Vagina (tissue), 2 donors: ENCODE data around the gene JAM3. TPM values are rescaled to one million over a fixed set of nuclear protein-coding genes. Genes with fewer than 3 reads are reported as not detected.
"Not testable (repeated sequence)": the region's sequence is repeated elsewhere in the genome, so short reads cannot be mapped to it uniquely, and the experiment has no call there.

Experiments used
- DNase-seq, 2 donors: peaks; one replicate each; pipeline ENCODE4 v3.0.0-alpha.2; 2017; ENCODE audit errors: extremely low spot score in 2 of 2
- H3K27ac ChIP-seq: fragments of 200-600 bp; sonication (generic); one replicate; pipeline ENCODE4 v1.5.1; 2019
- H3K27me3 ChIP-seq: fragments of 200-600 bp; sonication (generic); one replicate; pipeline ENCODE4 v1.5.1; 2019
- H3K36me3 ChIP-seq, 2 donors: fragments of 200-600 bp; sonication (generic); one replicate each; pipeline ENCODE4 v1.5.1; 2017 to 2019
- H3K4me1 ChIP-seq: fragments of 200-600 bp; sonication (generic); one replicate; pipeline ENCODE4 v1.5.1; 2019
- H3K4me3 ChIP-seq, 2 donors: fragments of 200-600 bp; sonication (generic); 1 replicate in 1 of 2; 2 replicates in 1 of 2; pipeline ENCODE4 v1.5.1; 2016 to 2019
- H3K9me3 ChIP-seq: fragments of 200-600 bp; sonication (generic); one replicate; pipeline ENCODE4 v1.5.1; 2019
- CTCF ChIP-seq, 3 experiments: fragments of 450-650 bp in 2 of 3; fragments of 200-600 bp in 1 of 3; sonication (generic) in 1 of 3; IDR thresholded peaks; one replicate each; pipeline ENCODE4 v1.5.1; 2017 to 2019; ENCODE audit warnings: antibody characterized with exemption in 3 of 3, mild to moderate bottlenecking in 2 of 3, moderate library complexity in 2 of 3
- POLR2A ChIP-seq, 2 donors: fragments of 450-650 bp; IDR thresholded peaks; one replicate each; pipeline ENCODE4 v1.6.1; 2017; ENCODE audit warnings: antibody characterized with exemption in 2 of 2, mild to moderate bottlenecking in 2 of 2, moderate library complexity in 2 of 2
- POLR2AphosphoS5 ChIP-seq, 2 donors: sonication (generic); formaldehyde crosslinking; IDR thresholded peaks; one replicate each; pipeline ENCODE4 v1.9.0; 2017; ENCODE audit warnings: antibody characterized with exemption in 2 of 2, mild to moderate bottlenecking in 2 of 2, low read depth in 1 of 2; ENCODE audit not compliant: insufficient read depth in 1 of 2
- intact Hi-C: fragments of 100-400 bp; cut with DNase I; formaldehyde crosslinking; loops from one replicate; pipeline ENCODE4 v1.15.1; 2023
- total RNA-seq: library from RNA; depleted of rRNA; stranded (reverse); fragments of >200 nt; gene quantifications from one replicate; pipeline ENCODE4 v1.2.3, GENCODE V29; 2016

The JAM3 gene
- total RNA-seq, 1 donor from 2014 or later, result 31.7 TPM

- intact Hi-C loops, result no loop called here
- H3K27ac ChIP-seq, result no peak overlapping the region
- H3K4me3 ChIP-seq, result no peak overlapping the region
- H3K4me1 ChIP-seq, result no peaks in the 10 kb centered on the region
- DNase-seq, result no peak
- no peak for TF ChIP-seq POLR2AphosphoS5 (IDR thresholded peaks at IDR 0.05; ENCODE audit: insufficient read depth in 1 of 2, low read depth in 1 of 2)
- TF ChIP-seq POLR2A (IDR thresholded peaks at IDR 0.05), result no peak
- TF ChIP-seq CTCF (IDR thresholded peaks at IDR 0.05), result no peak
- H3K27me3 ChIP-seq, result no peaks in the 10 kb centered on the region
- H3K36me3 ChIP-seq, result no peaks in the 10 kb centered on the region
- no peaks in the 10 kb centered on the region for H3K9me3 ChIP-seq
Observed at GRCh38 chr11:134079317-134079716, 10.4 kb downstream of the JAM3 start.

GRCh38 chr11:134081258-134081657, 12.4 kb downstream of the JAM3 start:
- H3K9me3 ChIP-seq, H3K27me3 ChIP-seq, H3K4me3 ChIP-seq, H3K27ac ChIP-seq, intact Hi-C loops, DNase-seq, H3K36me3 ChIP-seq, H3K4me1 ChIP-seq: not testable (repeated sequence)

GRCh38 chr11:134082990-134083389, 14.1 kb downstream of the JAM3 start:
- no peak overlapping the region for H3K4me3 ChIP-seq
- H3K27ac ChIP-seq, result no peak overlapping the region
- intact Hi-C loops, result no loop called here
- H3K36me3 ChIP-seq, result no peaks in the 10 kb centered on the region
- no peaks in the 10 kb centered on the region for H3K27me3 ChIP-seq
- no peak for DNase-seq
- H3K9me3 ChIP-seq, result no peaks in the 10 kb centered on the region
- TF ChIP-seq POLR2AphosphoS5 (IDR thresholded peaks at IDR 0.05; ENCODE audit: insufficient read depth in 1 of 2, low read depth in 1 of 2), result no peak
- no peak for TF ChIP-seq CTCF (IDR thresholded peaks at IDR 0.05)
- TF ChIP-seq POLR2A (IDR thresholded peaks at IDR 0.05), result no peak
- no peaks in the 10 kb centered on the region for H3K4me1 ChIP-seq

GRCh38 chr11:134086376-134086775, 17.5 kb downstream of the JAM3 start:
- intact Hi-C loops, result no loop called here
- no peak for DNase-seq

GRCh38 chr11:134092006-134092405, 23.1 kb downstream of the JAM3 start:
- H3K36me3 ChIP-seq, H3K4me1 ChIP-seq, H3K27ac ChIP-seq, H3K9me3 ChIP-seq, intact Hi-C loops, H3K4me3 ChIP-seq, DNase-seq, H3K27me3 ChIP-seq: not testable (repeated sequence)

More at GRCh38 chr11:134086376-134086775, 17.5 kb downstream of the JAM3 start:
- no peak overlapping the region for H3K4me3 ChIP-seq
- no peak overlapping the region for H3K27ac ChIP-seq
- no peaks in the 10 kb centered on the region for H3K36me3 ChIP-seq
- no peaks in the 10 kb centered on the region for H3K27me3 ChIP-seq
- TF ChIP-seq POLR2A (IDR thresholded peaks at IDR 0.05), result no peak
- TF ChIP-seq CTCF (IDR thresholded peaks at IDR 0.05), result no peak
- no peak for TF ChIP-seq POLR2AphosphoS5 (IDR thresholded peaks at IDR 0.05; ENCODE audit: insufficient read depth in 1 of 2, low read depth in 1 of 2)
- H3K9me3 ChIP-seq, result no peaks in the 10 kb centered on the region
- H3K4me1 ChIP-seq, result no peaks in the 10 kb centered on the region

- H3K4me1 ChIP-seq, result no peaks in the 10 kb centered on the region
- intact Hi-C loops, result no loop called here
- no peak overlapping the region for H3K4me3 ChIP-seq
- no peak for TF ChIP-seq POLR2AphosphoS5 (IDR thresholded peaks at IDR 0.05; ENCODE audit: insufficient read depth in 1 of 2, low read depth in 1 of 2)
- TF ChIP-seq CTCF (IDR thresholded peaks at IDR 0.05), result no peak
- no peak for TF ChIP-seq POLR2A (IDR thresholded peaks at IDR 0.05)
- no peaks in the 10 kb centered on the region for H3K9me3 ChIP-seq
- no peak overlapping the region for H3K27ac ChIP-seq
- DNase-seq, result no peak
- H3K36me3 ChIP-seq, result no peaks in the 10 kb centered on the region
- H3K27me3 ChIP-seq, result no peaks in the 10 kb centered on the region
Observed at GRCh38 chr11:134097166-134097565, 28.3 kb downstream of the JAM3 start.
